HepG2 (cell line): ENCODE measurements around the gene GPR87. TPM values are rescaled to one million over a fixed set of nuclear protein-coding genes. Genes with fewer than 3 reads are reported as not detected.

ENCODE experiments used
- ATAC-seq: fragments of 200-7000 bp; cut with Tn5 transposase; 3 replicates; pipeline ENCODE4 v1.9.1; 2020; ENCODE audit warnings: mild to moderate bottlenecking, moderate library complexity
- BruUV-seq: library from RNA; stranded (reverse); fragments of 400-500 nt; replicated peaks from 2 replicates; lab custom pipeline; 2021; lab: Mats Ljungman, UMichigan
- CTCF ChIA-PET: fragments of 300-600 bp; formaldehyde crosslinking; extraction: SDS; loops from one replicate; lab custom pipeline; 2021; ENCODE audit warnings: low total read pairs, inconsistent platforms, low intra/inter-chr PET ratio; lab: Yijun Ruan, JAX
- POLR2A ChIA-PET: fragments of 350-600 bp; sonication (Branson Sonifier 250); formaldehyde crosslinking; loops from one replicate; lab custom pipeline; 2020; ENCODE audit warnings: antibody characterized with exemption, inconsistent platforms; lab: Yijun Ruan, JAX
- DNase-seq: peaks from one replicate; pipeline ENCODE4 v3.0.0-alpha.2; 2015; ENCODE audit warnings: low spot score
- FAIRE-seq: peaks from 3 replicates; lab custom pipeline; 2011; peaks lifted over from hg19 to GRCh38; lab: Jason Lieb, UNC
- H2AFZ ChIP-seq: one replicate; pipeline ENCODE4 v1.6.1; 2011; ENCODE audit warnings: low read length, inconsistent platforms
- H3K27ac ChIP-seq: fragments of 300-600 bp; 3 replicates; pipeline ENCODE4 v1.8.0; 2011; ENCODE audit warnings: mixed run types, mild to moderate bottlenecking, mixed read lengths, low read length, inconsistent platforms; ENCODE audit not compliant: insufficient read depth; ENCODE audit errors: extremely low read length
- H3K27me3 ChIP-seq, 2 experiments: fragments of 200-600 bp in 1 of 2; 2 replicates in 1 of 2; 3 replicates in 1 of 2; pipeline versions ENCODE4 v1.6.0 to v1.8.0; 2011; ENCODE audit warnings: low read length in 2 of 2, mild to moderate bottlenecking in 2 of 2, moderate library complexity in 2 of 2, inconsistent platforms in 1 of 2; ENCODE audit not compliant: insufficient read depth in 2 of 2, control insufficient read depth in 1 of 2
- H3K36me3 ChIP-seq, 2 experiments: fragments of 200-600 bp in 1 of 2; replicated peaks in 1 of 2; 2 replicates in 1 of 2; 3 replicates in 1 of 2; pipeline versions ENCODE4 v1.5.1 to v1.8.0; 2011; ENCODE audit warnings: low read length in 2 of 2, inconsistent platforms in 1 of 2; ENCODE audit not compliant: insufficient read depth in 2 of 2, control insufficient read depth in 1 of 2
- H3K4me1 ChIP-seq: 2 replicates; pipeline ENCODE4 v1.5.1; 2012; ENCODE audit warnings: low read length, inconsistent platforms; ENCODE audit not compliant: insufficient read depth
- H3K4me2 ChIP-seq: 2 replicates; pipeline ENCODE4 v1.6.0; 2011; ENCODE audit warnings: low read depth, low read length, inconsistent platforms
- H3K4me3 ChIP-seq, 3 experiments: fragments of 200-600 bp in 1 of 3; sonication (generic), shearing (Covaris generic) in 1 of 3; replicated peaks in 1 of 3; 2 replicates each; pipeline ENCODE4 v1.5.1; 2011 to 2016; ENCODE audit warnings: low read length in 3 of 3, inconsistent platforms in 2 of 3, low read depth in 2 of 3, mild to moderate bottlenecking in 2 of 3, control low read depth in 1 of 3, mixed read lengths in 1 of 3; ENCODE audit not compliant: insufficient read depth in 1 of 3
- H3K79me2 ChIP-seq: one replicate; pipeline ENCODE4 v1.6.1; 2011; ENCODE audit warnings: low read length, inconsistent platforms; ENCODE audit not compliant: insufficient read depth
- H3K9ac ChIP-seq: 2 replicates; pipeline ENCODE4 v1.6.0; 2011; ENCODE audit warnings: mild to moderate bottlenecking, low read depth, low read length, inconsistent platforms; ENCODE audit not compliant: insufficient read depth
- H3K9me3 ChIP-seq: 2 replicates; pipeline ENCODE4 v1.5.1; 2012; ENCODE audit warnings: mild to moderate bottlenecking, low read length
- H4K20me1 ChIP-seq: 2 replicates; pipeline ENCODE4 v1.6.0; 2011; ENCODE audit warnings: inconsistent platforms, mild to moderate bottlenecking, low read length, moderate library complexity; ENCODE audit not compliant: insufficient read depth
- CBX5 ChIP-seq: sonication (generic); formaldehyde crosslinking; IDR thresholded peaks from 2 replicates; pipeline ENCODE4 v1.4.0; 2020; ENCODE audit warnings: missing genetic modification reagents, borderline replicate concordance
- KLF13 ChIP-seq: sonication (generic); formaldehyde crosslinking; IDR thresholded peaks from 2 replicates; pipeline ENCODE4 v1.4.0; 2020; ENCODE audit warnings: mild to moderate bottlenecking, missing genetic modification reagents
- SMARCC2 ChIP-seq: fragments of 450-650 bp; IDR thresholded peaks from 2 replicates; pipeline ENCODE4 v1.6.1; 2017; ENCODE audit warnings: antibody characterized with exemption, mild to moderate bottlenecking
- TCF7L2 ChIP-seq: IDR thresholded peaks from 2 replicates; pipeline ENCODE4 v1.6.1; 2011; ENCODE audit warnings: mild to moderate bottlenecking, low read depth, low read length, moderate library complexity
- ZNF121 ChIP-seq: sonication (generic); formaldehyde crosslinking; IDR thresholded peaks from 2 replicates; pipeline ENCODE4 v1.5.0; 2020; ENCODE audit warnings: mild to moderate bottlenecking, missing genetic modification reagents
- WGBS: methylation state at CpG from one replicate; pipeline ENCODE4 v1.1.6; 2017; ENCODE audit warnings: low lambda C conversion rate; 5-methylcytosine and 5-hydroxymethylcytosine counted together
- in situ Hi-C: cut with HindIII; loops from 2 replicates; pipeline ENCODE4 v1.10.0; 2017; ENCODE audit warnings: low pct_unique_long_range_greater_than_20kb; ENCODE audit not compliant: extremely low pct_ligation_motif_present
- intact Hi-C: fragments of 100-400 bp; cut with micrococcal nuclease; formaldehyde crosslinking; loops from one replicate; pipeline ENCODE4 v1.10.0; 2022; ENCODE audit not compliant: unreplicated experiment
- polyA plus RNA-seq, 8 experiments: library from polyadenylated mRNA; depleted of rRNA in 3 of 8; stranded (reverse) in 7 of 8; unstranded in 1 of 8; fragments of >200 nt; fragmentation: Illumina TruSeq in 4 of 8; extraction: Trizol in 4 of 8; gene quantifications; 2 replicates each; pipeline versions ENCODE4 v1.2.1 to v1.2.3, GENCODE V29; 2011 to 2016; ENCODE audit warnings: low read depth in 4 of 8, missing spikeins in 1 of 8, mixed read lengths in 1 of 8; ENCODE audit not compliant: insufficient read depth in 1 of 8
- total RNA-seq, 5 experiments: library from RNA; depleted of rRNA; stranded (reverse); fragments of >200 nt; fragmentation: Illumina TruSeq; extraction: Trizol; gene quantifications; 2 replicates each; pipeline ENCODE4 v1.2.3, GENCODE V29; 2016; ENCODE audit warnings: low read depth in 1 of 5

Gene GPR87
- total and polyA plus RNA-seq, 2 of the 13 experiments (the other 11 are each of a cell fraction or from before 2014, with no cell fraction given), result not detected

- Histone ChIP-seq H2AFZ (no peak overlapping the region), H3K27me3 (no peaks in the 10 kb centered on the region), H3K27ac (no peak overlapping the region), H3K36me3 (no peaks in the 10 kb centered on the region), H4K20me1 (no peaks in the 10 kb centered on the region), H3K79me2 (no peaks in the 10 kb centered on the region), H3K9me3 (no peaks in the 10 kb centered on the region), H3K9ac (no peak overlapping the region), H3K4me2 (no peak overlapping the region), H3K4me1 (no peaks in the 10 kb centered on the region), H3K4me3 (no peak overlapping the region)
- TF ChIP-seq CBX5 (CRISPR knock-in tag), result no peak
- BruUV-seq, result no TSS peak
- CTCF ChIA-PET, result no interaction called here
- WGBS, result 5% methylated on average over 1 of the region's 1 CpG
- no peak for FAIRE-seq
- intact Hi-C loops (no loop called here), in situ Hi-C loops (no loop called here)
- no peak for ATAC-seq
- POLR2A ChIA-PET, result no interaction called here
- DNase-seq, result no peak
Observed at GRCh38 chr3:151350656-151351055, 34.0 kb upstream of the GPR87 start.

- POLR2A ChIA-PET, result no interaction called here
- H3K9me3 ChIP-seq, result no peaks in the 10 kb centered on the region
- FAIRE-seq (no peak), ATAC-seq (no peak), DNase-seq (no peak)
- in situ Hi-C loops (no loop called here), intact Hi-C loops (no loop called here)
- H3K4me3 ChIP-seq, result no peak overlapping the region
- no peaks in the 10 kb centered on the region for H4K20me1 ChIP-seq
- no TSS peak for BruUV-seq
- CTCF ChIA-PET, result no interaction called here
- no peak overlapping the region for H3K27ac ChIP-seq
- no peaks in the 10 kb centered on the region for H3K27me3 ChIP-seq
- H3K79me2 ChIP-seq, result no peaks in the 10 kb centered on the region
- H2AFZ ChIP-seq, result no peak overlapping the region
- no peaks in the 10 kb centered on the region for H3K36me3 ChIP-seq
- no peak overlapping the region for H3K4me2 ChIP-seq
- no peaks in the 10 kb centered on the region for H3K4me1 ChIP-seq
- H3K9ac ChIP-seq, result no peak overlapping the region
- WGBS, result 39% methylated on average over 6 of the region's 6 CpGs
- TF ChIP-seq SMARCC2 (no peak), TCF7L2 (no peak), ZNF121 (no peak), KLF13 (CRISPR knock-in tag) (no peak)
Observed at GRCh38 chr3:151347432-151347831, 30.8 kb upstream of the GPR87 start.
